Mesendoderm (in vitro differentiated cells): ENCODE data around the gene ACMSD.
"Not testable (repeated sequence)": the region's sequence is repeated elsewhere in the genome, so short reads cannot be mapped to it uniquely, and the experiment has no call there.

Experiments
- DNase-seq: peaks from one replicate; pipeline ENCODE4 v3.0.0; 2013
- H2AK5ac ChIP-seq: 2 replicates; pipeline ENCODE4 v1.6.1; 2013; ENCODE audit warnings: low read length, inconsistent platforms
- H2BK120ac ChIP-seq: 2 replicates; pipeline ENCODE4 v1.6.1; 2013; ENCODE audit warnings: low read depth, mild to moderate bottlenecking, low read length, moderate library complexity, mixed read lengths
- H2BK15ac ChIP-seq: replicated peaks from 2 replicates; pipeline ENCODE4 v1.6.1; 2013; ENCODE audit warnings: low read depth, mild to moderate bottlenecking, moderate library complexity
- H2BK5ac ChIP-seq: 2 replicates; pipeline ENCODE4 v1.6.1; 2013; ENCODE audit warnings: low read length, inconsistent platforms
- H3K18ac ChIP-seq: 2 replicates; pipeline ENCODE4 v1.6.1; 2013; ENCODE audit warnings: mild to moderate bottlenecking, low read length, mixed read lengths
- H3K23ac ChIP-seq: one replicate; pipeline ENCODE4 v1.6.1; 2013; ENCODE audit warnings: low read length
- H3K27ac ChIP-seq: 2 replicates; pipeline ENCODE4 v1.5.1; 2013; ENCODE audit warnings: low read depth, mild to moderate bottlenecking, inconsistent platforms, low read length, moderate library complexity
- H3K27me3 ChIP-seq: 2 replicates; pipeline ENCODE4 v1.6.1; 2013; ENCODE audit warnings: low read length, control low read depth, mild to moderate bottlenecking, inconsistent platforms; ENCODE audit not compliant: insufficient read depth, poor library complexity
- H3K36me3 ChIP-seq: 2 replicates; pipeline ENCODE4 v1.6.1; 2013; ENCODE audit warnings: low read length, inconsistent platforms; ENCODE audit not compliant: control insufficient read depth, insufficient read depth
- H3K4ac ChIP-seq: one replicate; pipeline ENCODE4 v1.6.1; 2013; ENCODE audit warnings: low read depth, mild to moderate bottlenecking, low read length, moderate library complexity
- H3K4me1 ChIP-seq: 2 replicates; pipeline ENCODE4 v1.6.1; 2013; ENCODE audit warnings: low read depth, low read length, inconsistent platforms; ENCODE audit not compliant: control insufficient read depth
- H3K4me2 ChIP-seq: 2 replicates; pipeline ENCODE4 v1.6.1; 2013; ENCODE audit warnings: low read length
- H3K4me3 ChIP-seq: 2 replicates; pipeline ENCODE4 v1.5.1; 2013; ENCODE audit warnings: mild to moderate bottlenecking, low read length
- H3K56ac ChIP-seq: one replicate; pipeline ENCODE4 v1.6.1; 2013; ENCODE audit warnings: low read length
- H3K79me1 ChIP-seq: 2 replicates; pipeline ENCODE4 v1.6.1; 2013; ENCODE audit warnings: low read length, inconsistent platforms
- H3K79me2 ChIP-seq: 2 replicates; pipeline ENCODE4 v1.6.1; 2013; ENCODE audit warnings: mild to moderate bottlenecking, low read length; ENCODE audit not compliant: control insufficient read depth, insufficient read depth
- H3K9ac ChIP-seq: 2 replicates; pipeline ENCODE4 v1.6.1; 2013; ENCODE audit warnings: low read length, inconsistent platforms
- H4K5ac ChIP-seq: one replicate; pipeline ENCODE4 v1.6.1; 2013; ENCODE audit warnings: low read length
- H4K8ac ChIP-seq: one replicate; pipeline ENCODE4 v1.6.1; 2013; ENCODE audit warnings: low read depth, mild to moderate bottlenecking, control low read depth, low read length, moderate library complexity
- WGBS: extraction: QIAGEN DNeasy Blood & Tissue Kit; methylation state at CpG from one replicate; pipeline ENCODE4 v1.1.7; 2013; ENCODE audit warnings: low lambda C conversion rate, missing lambda C conversion rate; ENCODE audit not compliant: insufficient coverage; ENCODE audit errors: extremely low coverage; 5-methylcytosine and 5-hydroxymethylcytosine counted together

The ACMSD gene

GRCh38 chr2:134842930-134843490, 4.6 kb downstream of the ACMSD start:
- DNase-seq = no peak
- Histone ChIP-seq H3K18ac (no peak overlapping the region), H3K27ac (no peak overlapping the region), H3K79me1 (no peaks in the 10 kb centered on the region), H3K4me3 (no peak overlapping the region), H2BK15ac (no peak overlapping the region), H2BK5ac (no peak overlapping the region), H4K5ac (no peak overlapping the region), H4K8ac (no peak overlapping the region), H2BK120ac (no peak overlapping the region), H3K4me1 (no peaks in the 10 kb centered on the region), H3K27me3 (no peaks in the 10 kb centered on the region), H3K23ac (no peak overlapping the region), H3K9ac (no peak overlapping the region), H3K56ac (no peak overlapping the region), H3K36me3 (no peaks in the 10 kb centered on the region), H2AK5ac (no peak overlapping the region), H3K79me2 (no peaks in the 10 kb centered on the region), H3K4ac (no peak overlapping the region), H3K4me2 (no peak overlapping the region)
- WGBS = no CpG with 5 or more reads among the region's 2 CpGs

DNA sequence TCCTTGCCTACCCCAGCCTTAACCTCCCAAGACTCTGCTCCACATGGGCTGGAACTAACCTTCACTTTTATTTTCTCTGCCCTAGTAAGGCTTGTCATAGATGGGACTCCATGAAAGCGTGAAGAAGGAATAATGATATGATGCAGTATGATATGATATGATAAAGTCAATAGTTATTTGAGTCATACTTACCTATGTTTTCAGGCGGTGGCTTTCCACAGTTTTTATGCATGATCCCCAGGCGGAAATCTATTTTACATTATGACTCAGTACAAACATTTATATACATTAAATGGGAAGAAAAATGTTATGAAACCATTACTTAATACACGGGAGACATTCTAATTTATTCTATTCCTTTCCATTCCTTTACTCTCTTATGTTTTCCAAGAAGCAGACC, 5.6 kb downstream of the ACMSD start:
- H3K56ac ChIP-seq = no peak overlapping the region
- H3K4me1 ChIP-seq = no peaks in the 10 kb centered on the region
- no peak overlapping the region for H2BK120ac ChIP-seq
- no CpG with 5 or more reads among the region's 4 CpGs for WGBS
- no peak overlapping the region for H3K18ac ChIP-seq
- no peaks in the 10 kb centered on the region for H3K36me3 ChIP-seq
- H3K4me3 ChIP-seq = no peak overlapping the region
- H4K8ac ChIP-seq = no peak overlapping the region
- H3K79me1 ChIP-seq = no peaks in the 10 kb centered on the region
- H3K4me2 ChIP-seq = no peak overlapping the region
- no peak overlapping the region for H2BK5ac ChIP-seq
- H2BK15ac ChIP-seq = no peak overlapping the region
- H3K27ac ChIP-seq = no peak overlapping the region
- H3K27me3 ChIP-seq = no peaks in the 10 kb centered on the region
- no peaks in the 10 kb centered on the region for H3K79me2 ChIP-seq
- H3K4ac ChIP-seq = no peak overlapping the region
- no peak overlapping the region for H4K5ac ChIP-seq
- no peak overlapping the region for H3K9ac ChIP-seq
- no peak overlapping the region for H3K23ac ChIP-seq
- no peak for DNase-seq
- H2AK5ac ChIP-seq = no peak overlapping the region

GRCh38 chr2:134845028-134845427, 6.6 kb downstream of the ACMSD start:
- no peak overlapping the region for H3K23ac ChIP-seq
- no peak overlapping the region for H2BK15ac ChIP-seq
- H3K27me3 ChIP-seq = no peaks in the 10 kb centered on the region
- no peak overlapping the region for H2BK120ac ChIP-seq
- H2BK5ac ChIP-seq = no peak overlapping the region
- H3K4me3 ChIP-seq = no peak overlapping the region
- no peak for DNase-seq
- H3K27ac ChIP-seq = no peak overlapping the region
- no peak overlapping the region for H3K18ac ChIP-seq
- no peak overlapping the region for H4K5ac ChIP-seq
- no peak overlapping the region for H3K9ac ChIP-seq
- H3K79me2 ChIP-seq = no peaks in the 10 kb centered on the region
- 100% methylated on average over 1 of the region's 2 CpGs for WGBS
- no peak overlapping the region for H3K4me2 ChIP-seq
- no peaks in the 10 kb centered on the region for H3K4me1 ChIP-seq
- no peaks in the 10 kb centered on the region for H3K36me3 ChIP-seq
- no peaks in the 10 kb centered on the region for H3K79me1 ChIP-seq
- no peak overlapping the region for H4K8ac ChIP-seq
- no peak overlapping the region for H2AK5ac ChIP-seq
- H3K4ac ChIP-seq = no peak overlapping the region
- H3K56ac ChIP-seq = no peak overlapping the region

- no peaks in the 10 kb centered on the region for H3K79me2 ChIP-seq
- no peak for DNase-seq
Measured at GRCh38 chr2:134845719-134846118, 7.3 kb downstream of the ACMSD start.

GRCh38 chr2:134846213-134846612, 7.8 kb downstream of the ACMSD start:
- Histone ChIP-seq H3K4me1 (no peaks in the 10 kb centered on the region), H3K4me2 (no peak overlapping the region), H3K36me3 (no peaks in the 10 kb centered on the region), H3K18ac (no peak overlapping the region), H3K23ac (no peak overlapping the region), H3K9ac (no peak overlapping the region), H3K56ac (no peak overlapping the region), H3K27ac (no peak overlapping the region), H3K79me2 (no peaks in the 10 kb centered on the region), H2AK5ac (no peak overlapping the region), H3K4me3 (no peak overlapping the region), H3K27me3 (no peaks in the 10 kb centered on the region), H2BK15ac (no peak overlapping the region), H4K8ac (no peak overlapping the region), H2BK120ac (no peak overlapping the region), H2BK5ac (no peak overlapping the region), H4K5ac (no peak overlapping the region), H3K4ac (no peak overlapping the region), H3K79me1 (no peaks in the 10 kb centered on the region)
- DNase-seq = no peak
- WGBS = no CpG with 5 or more reads among the region's 1 CpG

More at GRCh38 chr2:134845719-134846118, 7.3 kb downstream of the ACMSD start:
- no peak overlapping the region for H2AK5ac ChIP-seq
- H3K9ac ChIP-seq = no peak overlapping the region
- WGBS = no CpG with 5 or more reads among the region's 2 CpGs
- no peak overlapping the region for H3K23ac ChIP-seq
- no peak overlapping the region for H3K18ac ChIP-seq
- no peaks in the 10 kb centered on the region for H3K36me3 ChIP-seq
- H3K4me3 ChIP-seq = no peak overlapping the region
- H2BK15ac ChIP-seq = no peak overlapping the region
- no peak overlapping the region for H3K4ac ChIP-seq
- H4K5ac ChIP-seq = no peak overlapping the region
- no peaks in the 10 kb centered on the region for H3K4me1 ChIP-seq
- no peak overlapping the region for H3K4me2 ChIP-seq
- no peak overlapping the region for H3K56ac ChIP-seq
- H3K79me1 ChIP-seq = no peaks in the 10 kb centered on the region
- H3K27me3 ChIP-seq = no peaks in the 10 kb centered on the region
- H4K8ac ChIP-seq = no peak overlapping the region
- no peak overlapping the region for H2BK5ac ChIP-seq
- no peak overlapping the region for H2BK120ac ChIP-seq
- no peak overlapping the region for H3K27ac ChIP-seq

- not testable (repeated sequence) for H3K4me2 ChIP-seq, H3K9ac ChIP-seq, H3K79me1 ChIP-seq, H2BK5ac ChIP-seq, H2BK120ac ChIP-seq, H2BK15ac ChIP-seq, DNase-seq, H3K23ac ChIP-seq, H4K5ac ChIP-seq, H3K27ac ChIP-seq, H3K56ac ChIP-seq, H3K4ac ChIP-seq, H3K79me2 ChIP-seq, H4K8ac ChIP-seq, H3K4me3 ChIP-seq, H3K18ac ChIP-seq, H3K27me3 ChIP-seq, H2AK5ac ChIP-seq, H3K36me3 ChIP-seq, H3K4me1 ChIP-seq
- no CpG with 5 or more reads among the region's 5 CpGs for WGBS
Measured at GRCh38 chr2:134847582-134847981, 9.2 kb downstream of the ACMSD start.
